HEK293 (cell line): ENCODE measurements around the gene APOL4.
"Not testable (repeated sequence)": the region's sequence is repeated elsewhere in the genome, so short reads cannot be mapped to it uniquely, and the experiment has no call there.

Experiments
- ATF2 ChIP-seq: fragments of 450-650 bp; formaldehyde crosslinking; IDR thresholded peaks from 2 replicates; pipeline ENCODE4 v1.5.1; 2016; ENCODE audit warnings: missing biosample characterization, missing genetic modification characterization, low read depth
- CTCF ChIP-seq: fragments of 450-650 bp; formaldehyde crosslinking; IDR thresholded peaks from 2 replicates; pipeline ENCODE4 v1.5.1; 2016; ENCODE audit warnings: missing biosample characterization, missing genetic modification characterization
- PBX3 ChIP-seq: sonication (generic); formaldehyde crosslinking; IDR thresholded peaks from 2 replicates; pipeline ENCODE4 v1.8.1; 2022; ENCODE audit warnings: mild to moderate bottlenecking, moderate library complexity, missing genetic modification reagents
- REST ChIP-seq: fragments of 450-650 bp; formaldehyde crosslinking; IDR thresholded peaks from 2 replicates; pipeline ENCODE4 v1.5.1; 2016; ENCODE audit warnings: missing biosample characterization, missing genetic modification characterization
- SP7 ChIP-seq: fragments of 450-650 bp; formaldehyde crosslinking; IDR thresholded peaks from 2 replicates; pipeline ENCODE4 v1.5.1; 2016; ENCODE audit warnings: missing biosample characterization, missing genetic modification characterization
- TCF7L2 ChIP-seq: IDR thresholded peaks from 2 replicates; pipeline ENCODE4 v1.6.1; 2011; ENCODE audit warnings: low read depth, mild to moderate bottlenecking, inconsistent platforms, low read length, moderate library complexity, borderline replicate concordance
- ZFP69B ChIP-seq: fragments of 450-650 bp; formaldehyde crosslinking; IDR thresholded peaks from 2 replicates; pipeline ENCODE4 v1.5.1; 2016; ENCODE audit warnings: missing biosample characterization, missing genetic modification characterization
- ZNF202 ChIP-seq: fragments of 450-650 bp; formaldehyde crosslinking; IDR thresholded peaks from 2 replicates; pipeline ENCODE4 v1.5.1; 2016; ENCODE audit warnings: missing biosample characterization, missing genetic modification characterization, borderline replicate concordance
- ZNF223 ChIP-seq: fragments of 450-650 bp; formaldehyde crosslinking; IDR thresholded peaks from 2 replicates; pipeline ENCODE4 v1.5.1; 2016; ENCODE audit warnings: missing biosample characterization, missing genetic modification characterization
- ZNF350 ChIP-seq: fragments of 450-650 bp; formaldehyde crosslinking; IDR thresholded peaks from 2 replicates; pipeline ENCODE4 v1.5.0; 2017; ENCODE audit warnings: missing biosample characterization, mild to moderate bottlenecking, missing genetic modification characterization
- ZNF48 ChIP-seq: fragments of 450-650 bp; formaldehyde crosslinking; IDR thresholded peaks from 2 replicates; pipeline ENCODE4 v1.5.1; 2016; ENCODE audit warnings: missing biosample characterization, missing genetic modification characterization
- ZNF544 ChIP-seq: fragments of 450-650 bp; formaldehyde crosslinking; IDR thresholded peaks from 2 replicates; pipeline ENCODE4 v1.5.0; 2017; ENCODE audit warnings: missing biosample characterization, missing genetic modification characterization
- ZNF791 ChIP-seq: fragments of 450-650 bp; formaldehyde crosslinking; IDR thresholded peaks from 2 replicates; pipeline ENCODE4 v1.5.1; 2016; ENCODE audit warnings: missing biosample characterization, missing genetic modification characterization
- ZSCAN18 ChIP-seq: fragments of 450-650 bp; formaldehyde crosslinking; IDR thresholded peaks from 2 replicates; pipeline ENCODE4 v1.5.1; 2016; ENCODE audit warnings: missing biosample characterization, missing genetic modification characterization

- TF ChIP-seq CTCF (tag by site-specific recombination); ZNF544 (tag by site-specific recombination); ZNF350 (tag by site-specific recombination); TCF7L2; ZNF223; ZNF48 (tag by site-specific recombination); SP7 (tag by site-specific recombination); REST (tag by site-specific recombination); ZNF791; ZSCAN18 (tag by site-specific recombination); ATF2 (tag by site-specific recombination); PBX3; ZFP69B (tag by site-specific recombination); ZNF202 (tag by site-specific recombination): not testable (repeated sequence)
Measured at GRCh38 chr22:36205573-36205972, 4.0 kb upstream of the APOL4 start.
